T-cell (primary cell): ENCODE results near the gene RAB14. TPM values are rescaled to one million over a fixed set of nuclear protein-coding genes. Genes with fewer than 3 reads are reported as not detected.
"Not testable (repeated sequence)": the region's sequence is repeated elsewhere in the genome, so short reads cannot be mapped to it uniquely, and the experiment has no call there.

Experiments
- ATAC-seq, 4 experiments: fragments of 200-7000 bp in 3 of 4; fragments of 150-1000 bp in 1 of 4; cut with Tn5 transposase; replicated peaks in 1 of 4; 1 replicate in 3 of 4; 2 replicates in 1 of 4; pipeline ENCODE4 v1.10.0; 2021; ENCODE audit warnings: moderate library complexity in 3 of 4, mild to moderate bottlenecking in 2 of 4, moderate number of reproducible peaks in 1 of 4
- CTCF ChIA-PET, 2 donors: fragments of 300-600 bp; sonication (Branson Sonifier 250); formaldehyde crosslinking; loops; one replicate each; lab custom pipeline; 2022; ENCODE audit warnings: antibody characterized with exemption in 2 of 2; lab: Charles Lee
- POLR2A ChIA-PET, 2 donors: fragments of 300-600 bp; sonication (Branson Sonifier 250); formaldehyde crosslinking; loops; one replicate each; lab custom pipeline; 2022; ENCODE audit warnings: antibody characterized with exemption in 2 of 2; lab: Charles Lee
- DNase-seq, 35 experiments: peaks; one replicate each; pipeline versions ENCODE4 v3.0.0 to v3.0.0-alpha.2; 2013 to 2023
- H3K27ac ChIP-seq: one replicate; pipeline ENCODE4 v1.5.1; 2013; ENCODE audit warnings: low read length
- H3K27me3 ChIP-seq, 2 experiments: replicated peaks in 1 of 2; 1 replicate in 1 of 2; 2 replicates in 1 of 2; pipeline versions ENCODE4 v1.6.1 to v1.7.0; 2013; ENCODE audit warnings: low read length in 1 of 2, mixed read lengths in 1 of 2; ENCODE audit not compliant: control insufficient read depth in 2 of 2, insufficient read depth in 2 of 2; ENCODE audit errors: extremely low read depth in 1 of 2
- H3K36me3 ChIP-seq, 2 donors: 1 replicate in 1 of 2; 2 replicates in 1 of 2; pipeline versions ENCODE4 v1.6.1 to v1.7.0; 2013; ENCODE audit warnings: low read length in 1 of 2; ENCODE audit not compliant: control insufficient read depth in 2 of 2, insufficient read depth in 1 of 2; ENCODE audit errors: extremely low read depth in 1 of 2
- H3K4me1 ChIP-seq, 2 experiments: 1 replicate in 1 of 2; 2 replicates in 1 of 2; pipeline versions ENCODE4 v1.6.1 to v1.7.0; 2013; ENCODE audit warnings: low read length in 2 of 2, mixed read lengths in 1 of 2; ENCODE audit not compliant: insufficient read depth in 2 of 2, control insufficient read depth in 1 of 2; ENCODE audit errors: extremely low read depth in 1 of 2
- H3K4me3 ChIP-seq, 2 donors: 1 replicate in 1 of 2; 2 replicates in 1 of 2; pipeline versions ENCODE4 v1.5.1 to v1.7.0; 2013; ENCODE audit warnings: mild to moderate bottlenecking in 2 of 2, low read length in 1 of 2, moderate library complexity in 1 of 2; ENCODE audit not compliant: control insufficient read depth in 1 of 2; ENCODE audit errors: extremely low read depth in 1 of 2
- H3K9me3 ChIP-seq: 2 replicates; pipeline ENCODE4 v1.7.0; 2013
- H3K27ac Mint-ChIP-seq, 2 donors: one replicate each; pipeline ENCODE4 v1.8.0; 2020 to 2021; ENCODE audit warnings: mild to moderate bottlenecking in 2 of 2, mixed read lengths in 2 of 2
- H3K27me3 Mint-ChIP-seq, 2 donors: one replicate each; pipeline ENCODE4 v1.8.0; 2021 to 2022; ENCODE audit warnings: mixed read lengths in 2 of 2
- H3K36me3 Mint-ChIP-seq: one replicate; pipeline ENCODE4 v1.8.0; 2021; ENCODE audit warnings: mixed read lengths
- H3K4me1 Mint-ChIP-seq, 3 donors: one replicate each; pipeline ENCODE4 v1.8.0; 2020 to 2022; ENCODE audit warnings: mixed read lengths in 3 of 3, mild to moderate bottlenecking in 1 of 3
- H3K4me3 Mint-ChIP-seq, 3 donors: one replicate each; pipeline ENCODE4 v1.8.0; 2020 to 2022; ENCODE audit warnings: mild to moderate bottlenecking in 3 of 3, mixed read lengths in 3 of 3, moderate library complexity in 3 of 3
- H3K9me3 Mint-ChIP-seq, 3 donors: one replicate each; pipeline ENCODE4 v1.8.0; 2020 to 2022; ENCODE audit warnings: mixed read lengths in 3 of 3
- WGBS: methylation state at CpG from one replicate; pipeline ENCODE4 v1.1.5; 2013; ENCODE audit warnings: missing lambda C conversion rate; ENCODE audit not compliant: insufficient coverage; 5-methylcytosine and 5-hydroxymethylcytosine counted together
- total RNA-seq, 35 experiments: library from RNA in 6 of 35; stranded (reverse) in 6 of 35; fragments of 120-200 nt in 1 of 35; gene quantifications; one replicate each; pipeline versions ENCODE4 v1.2.1 to v1.2.4 and lab custom pipeline; 2013 to 2026

Gene RAB14
- total RNA-seq, 5 donors from 2014 or later (not counting 1 experiment from before 2014, with no cell fraction given) = 42.4 to 56.6 (median 50.5) TPM

DNA sequence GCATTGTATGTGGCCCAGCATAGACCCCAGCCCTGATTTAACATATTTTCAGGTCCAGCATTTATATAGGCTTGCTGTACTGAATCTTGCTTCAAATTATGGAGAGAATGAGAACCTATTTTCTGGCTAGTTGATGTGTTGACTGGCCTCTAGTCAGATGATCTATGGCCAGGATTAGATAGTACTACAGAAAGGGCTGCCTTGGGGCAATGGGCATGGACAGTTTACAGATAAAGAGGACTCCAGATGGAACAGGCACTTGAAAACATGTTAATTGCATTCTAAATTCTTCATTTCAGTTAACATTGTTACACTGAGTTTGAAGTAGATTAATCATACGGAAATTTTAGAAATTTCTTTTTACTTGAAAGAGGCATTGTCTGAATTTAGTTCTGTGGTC lies 61.5 kb downstream of the RAB14 start:
- Mint-ChIP-seq H3K4me1 (peaks cover 5 to 17% (median 12%) of the 10 kb centered on the region in 3 donors), H3K4me3 (no peak overlapping the region), H3K27me3 (no peaks in the 10 kb centered on the region), H3K27ac (peak overlapping the region; percentile 29 to 45), H3K36me3 (peaks cover 81% of the 10 kb centered on the region), H3K9me3 (no peaks in the 10 kb centered on the region)
- Histone ChIP-seq H3K4me1 (no peaks in the 10 kb centered on the region), H3K36me3 (peaks cover 13 to 94% of the 10 kb centered on the region in 2 donors), H3K27me3 (no peaks in the 10 kb centered on the region), H3K4me3 (no peak overlapping the region), H3K27ac (no peak overlapping the region), H3K9me3 (no peaks in the 10 kb centered on the region)
- ChIA-PET POLR2A (no interaction called here), CTCF (no interaction called here)
- no CpG with 5 or more reads among the region's 1 CpG for WGBS
- ATAC-seq = no peak
- DNase-seq = no peak

GRCh38 chr9:121138973-121139372 lies 62.7 kb downstream of the RAB14 start:
- H3K27me3 ChIP-seq = no peaks in the 10 kb centered on the region
- CTCF ChIA-PET = interaction anchor here in 1 of 2 donors (0.9 kb wide), 1 partner anchor 17 kb away, joined by 3 read pairs; no protein-coding TSS in a partner anchor
- H3K4me3 Mint-ChIP-seq = no peak overlapping the region
- ATAC-seq = no peak
- no CpG with 5 or more reads among the region's 3 CpGs for WGBS
- H3K36me3 ChIP-seq = peaks cover 5 to 92% of the 10 kb centered on the region in 2 donors
- no peaks in the 10 kb centered on the region for H3K9me3 Mint-ChIP-seq
- peaks cover 77% of the 10 kb centered on the region for H3K36me3 Mint-ChIP-seq
- H3K4me1 Mint-ChIP-seq = peaks cover 10 to 28% (median 22%) of the 10 kb centered on the region in 3 donors
- H3K27ac ChIP-seq = peak overlapping the region; percentile 9
- POLR2A ChIA-PET = no interaction called here
- H3K27me3 Mint-ChIP-seq = no peaks in the 10 kb centered on the region
- H3K4me1 ChIP-seq = peaks cover 2 to 4% of the 10 kb centered on the region in 2 experiments
- DNase-seq = no peak
- no peak overlapping the region for H3K4me3 ChIP-seq
- H3K27ac Mint-ChIP-seq = peak overlapping the region; percentile 64 to 81
- no peaks in the 10 kb centered on the region for H3K9me3 ChIP-seq

GRCh38 chr9:121138561-121138960 lies 63.1 kb downstream of the RAB14 start:
- Histone ChIP-seq H3K4me3 (no peak overlapping the region), H3K36me3 (peaks cover 3 to 91% of the 10 kb centered on the region in 2 donors), H3K4me1 (peaks cover 4 to 6% of the 10 kb centered on the region in 2 experiments), H3K27me3 (no peaks in the 10 kb centered on the region), H3K9me3 (no peaks in the 10 kb centered on the region), H3K27ac (peak overlapping the region; percentile 9)
- Mint-ChIP-seq H3K4me1 (peaks cover 11 to 31% (median 23%) of the 10 kb centered on the region in 3 donors), H3K27ac (peak overlapping the region; percentile 64 to 81), H3K36me3 (peaks cover 75% of the 10 kb centered on the region), H3K9me3 (no peaks in the 10 kb centered on the region), H3K4me3 (no peak overlapping the region), H3K27me3 (no peaks in the 10 kb centered on the region)
- CTCF ChIA-PET = no interaction called here
- DNase-seq (no peak), ATAC-seq (no peak)
- POLR2A ChIA-PET = no interaction called here

- CTCF ChIA-PET = interaction anchor here in 1 of 2 donors (0.8 kb wide), 1 partner anchor 15 kb away, joined by 5 read pairs; no protein-coding TSS in a partner anchor
- WGBS = 100% methylated on average over 2 of the region's 2 CpGs
Measured at GRCh38 chr9:121135642-121136041, 66.0 kb downstream of the RAB14 start.

DNA sequence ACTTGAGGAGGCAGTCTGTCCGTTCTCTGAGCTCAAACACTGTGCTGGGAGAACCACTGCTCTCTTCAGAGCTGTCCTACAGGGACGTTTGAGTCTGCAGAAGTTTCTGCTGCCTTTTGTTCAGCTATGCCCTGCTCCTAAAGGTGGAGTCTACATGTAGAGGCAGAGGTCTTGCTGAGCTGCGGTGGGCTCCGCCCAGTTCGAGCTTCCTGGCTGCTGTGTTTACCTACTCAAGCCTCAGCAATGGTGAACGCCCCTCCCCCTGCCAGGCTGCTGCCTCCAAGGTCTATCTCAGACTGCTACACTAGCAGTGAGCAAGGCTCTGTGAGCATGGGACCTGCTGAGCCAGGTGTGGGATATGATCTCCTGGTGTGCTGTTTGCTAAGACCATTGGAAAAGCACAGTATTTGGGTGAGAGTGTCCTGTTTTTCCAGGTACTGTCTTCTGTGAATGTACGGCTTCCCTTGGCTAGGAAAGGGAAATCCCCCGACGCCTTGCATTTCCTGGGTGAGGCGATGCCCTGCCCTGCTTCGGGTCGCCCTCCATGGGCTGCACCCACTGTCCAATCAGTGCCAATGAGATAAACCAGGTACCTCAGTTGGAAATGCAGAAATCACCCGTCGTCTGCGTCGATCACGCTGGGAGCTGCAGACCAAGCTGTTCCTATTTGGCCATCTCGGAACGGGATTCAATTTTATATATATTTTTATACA lies 68.4 kb downstream of the RAB14 start:
- Mint-ChIP-seq H3K4me1 (peaks cover 64 to 82% (median 76%) of the 10 kb centered on the region in 3 donors), H3K27ac (peak overlapping the region; percentile 91 to 94), H3K4me3 (peak overlapping the region; percentile 55 to 70 (median 62)), H3K9me3 (peaks cover 5 to 17% (median 13%) of the 10 kb centered on the region in 3 donors), H3K36me3 (peaks cover 76% of the 10 kb centered on the region), H3K27me3 (no peaks in the 10 kb centered on the region)
- ATAC-seq = peak; percentile 99 to 100 (median 100)
- peak; percentile 68 to 91 (median 85) for DNase-seq
- H3K36me3 ChIP-seq = peaks cover 0 to 44% of the 10 kb centered on the region in 2 donors
- peak overlapping the region; percentile 63 for H3K27ac ChIP-seq
- no peaks in the 10 kb centered on the region for H3K9me3 ChIP-seq
- H3K4me3 ChIP-seq = peak overlapping the region; percentile 23 to 51
- H3K27me3 ChIP-seq = no peaks in the 10 kb centered on the region
- ChIA-PET POLR2A (interaction anchor here (0.5 to 1.6 kb wide), 5 partner anchors 11 to 373 kb away, joined by 3 to 4 read pairs (median 4); no protein-coding TSS in a partner anchor), CTCF (interaction anchor here in 1 of 2 donors (0.6 to 1.8 kb wide), 3 partner anchors 12 to 50 kb away, joined by 3 to 10 read pairs (median 5); no protein-coding TSS in a partner anchor)
- H3K4me1 ChIP-seq = peaks cover 15 to 21% of the 10 kb centered on the region in 2 experiments
- 24% methylated on average over 10 of the region's 19 CpGs for WGBS

More at GRCh38 chr9:121135642-121136041, 66.0 kb downstream of the RAB14 start:
- Histone ChIP-seq H3K4me1 (peaks cover 15 to 21% of the 10 kb centered on the region in 2 experiments), H3K4me3 (no peak overlapping the region), H3K36me3 (peaks cover 0 to 67% of the 10 kb centered on the region in 2 donors), H3K27ac (no peak overlapping the region), H3K27me3 (no peaks in the 10 kb centered on the region), H3K9me3 (no peaks in the 10 kb centered on the region)
- Mint-ChIP-seq H3K9me3 (peaks cover 2 to 10% (median 3%) of the 10 kb centered on the region in 3 donors), H3K36me3 (peaks cover 73% of the 10 kb centered on the region), H3K27ac (peak overlapping the region; percentile 61 to 73), H3K27me3 (no peaks in the 10 kb centered on the region), H3K4me1 (peaks cover 40 to 60% (median 52%) of the 10 kb centered on the region in 3 donors), H3K4me3 (no peak overlapping the region)
- POLR2A ChIA-PET = interaction anchor here in 1 of 2 donors (0.6 kb wide), 1 partner anchor 34 kb away, joined by 3 read pairs; no protein-coding TSS in a partner anchor
- DNase-seq (no peak), ATAC-seq (no peak)

DNA sequence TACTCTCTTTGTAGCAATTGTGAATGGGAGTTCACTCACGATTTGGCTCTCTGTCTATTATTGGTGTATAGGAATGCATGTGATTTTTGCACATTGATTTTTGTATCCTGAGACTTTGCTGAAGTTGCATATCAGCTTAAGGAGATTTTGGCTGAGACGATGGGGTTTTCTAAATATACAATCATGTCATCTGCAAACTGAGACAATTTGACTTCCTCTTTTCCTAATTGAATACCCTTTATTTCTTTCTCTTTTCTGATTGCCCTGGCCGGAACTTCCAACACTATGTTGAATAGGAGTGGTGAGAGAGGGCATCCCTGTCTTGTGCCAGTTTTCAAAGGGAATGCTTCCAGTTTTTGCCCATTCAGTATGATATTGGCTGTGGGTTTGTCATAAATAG lies 72.3 kb downstream of the RAB14 start:
- H3K4me3 ChIP-seq, CTCF ChIA-PET, POLR2A ChIA-PET, DNase-seq, H3K9me3 ChIP-seq, H3K27me3 Mint-ChIP-seq, H3K27ac ChIP-seq, H3K27me3 ChIP-seq, ATAC-seq: not testable (repeated sequence)
- Mint-ChIP-seq H3K4me1 (peaks cover 74 to 85% (median 85%) of the 10 kb centered on the region in 3 donors), H3K9me3 (peaks cover 5 to 17% (median 13%) of the 10 kb centered on the region in 3 donors), H3K27ac (peak overlapping the region; percentile 75 to 91), H3K36me3 (peaks cover 75% of the 10 kb centered on the region), H3K4me3 (peak overlapping the region; percentile 2 to 25 (median 21))
- peaks cover 0 to 27% of the 10 kb centered on the region in 2 donors for H3K36me3 ChIP-seq
- no CpG with 5 or more reads among the region's 3 CpGs for WGBS
- H3K4me1 ChIP-seq = peaks cover 20 to 30% of the 10 kb centered on the region in 2 experiments
